GM12873 (cell line): ENCODE measurements around the gene SYT1.

Experiments
- CTCF ChIP-seq: IDR thresholded peaks from 2 replicates; pipeline ENCODE4 v1.5.1; 2012; ENCODE audit warnings: low read depth, mild to moderate bottlenecking, moderate library complexity, low read length, control low read depth; ENCODE audit not compliant: insufficient read depth; ENCODE audit errors: missing control alignments

SYT1 gene

DNA sequence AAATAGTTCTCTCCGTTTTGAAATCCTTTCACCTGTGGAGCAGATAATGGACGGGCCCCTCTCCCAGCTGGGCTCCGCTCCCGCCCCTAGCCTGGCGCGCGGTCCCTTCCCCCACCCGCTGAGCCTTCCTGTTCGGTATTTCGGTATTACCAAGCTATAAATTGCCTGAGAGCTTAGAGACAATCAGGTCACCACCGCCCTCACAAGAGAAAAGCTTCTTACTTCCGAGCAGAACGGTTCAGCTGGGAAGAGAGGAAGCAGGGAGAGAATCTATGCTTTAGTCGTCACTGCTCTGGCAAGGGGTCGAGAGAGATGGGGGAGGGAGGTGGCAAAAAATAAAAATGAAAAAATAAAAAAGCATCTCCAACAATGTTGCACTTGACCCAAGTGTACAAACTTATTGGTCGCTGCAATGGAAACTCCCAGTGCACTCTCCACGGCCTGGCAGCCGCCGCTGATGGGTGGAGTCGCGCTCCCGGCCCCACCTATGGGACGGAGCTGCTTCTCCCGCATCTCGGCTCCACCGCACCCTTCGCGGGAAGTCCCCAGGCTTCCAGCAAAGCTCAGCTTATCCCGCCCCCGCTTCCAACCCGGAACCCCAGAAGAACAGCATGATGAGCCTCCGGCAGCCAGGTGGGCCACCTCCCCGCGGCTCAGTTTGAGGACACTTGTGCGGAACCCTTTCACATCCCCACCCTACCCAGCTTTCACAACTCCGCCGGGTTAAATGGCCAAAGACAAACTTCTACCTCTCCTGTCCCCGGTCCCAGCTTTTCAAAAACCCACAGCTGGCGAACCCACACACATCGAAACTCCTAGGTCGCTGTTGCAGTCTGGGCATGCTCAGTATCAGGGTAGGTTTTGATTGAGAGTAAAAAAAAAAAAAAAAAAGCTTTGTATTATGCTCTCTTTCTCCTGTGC, 832 bp upstream of the SYT1 start:
- no peak for TF ChIP-seq CTCF

- no peak for TF ChIP-seq CTCF
These were observed 393 bp downstream of the SYT1 start for GRCh38 chr12:78864870-78865463.

- no peak for TF ChIP-seq CTCF
These were observed 942 bp downstream of the SYT1 start for GRCh38 chr12:78865516-78865915.

- TF ChIP-seq CTCF = no peak
These were observed 1.9 kb downstream of the SYT1 start for GRCh38 chr12:78866518-78866917.

GRCh38 chr12:78870539-78870938, 6.0 kb downstream of the SYT1 start:
- TF ChIP-seq CTCF = no peak

DNA sequence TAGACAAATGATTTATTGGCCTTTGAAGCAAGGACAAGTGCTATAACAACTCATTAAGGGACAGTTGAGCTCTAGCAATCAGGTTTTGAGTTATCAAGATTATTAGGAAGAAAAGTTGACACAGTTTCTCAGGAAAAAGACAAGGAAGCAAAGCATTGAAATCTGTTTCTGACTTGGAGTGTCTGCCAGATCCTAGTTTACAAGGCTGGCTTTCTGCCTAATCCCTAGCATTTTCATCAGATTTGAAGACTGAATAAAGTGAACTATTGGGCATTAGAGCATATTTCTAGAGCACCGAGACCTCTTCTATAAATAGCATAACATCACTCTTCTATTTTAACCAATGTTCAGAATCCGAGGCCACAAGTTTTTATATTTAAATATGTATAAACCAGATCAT, 7.0 kb downstream of the SYT1 start:
- TF ChIP-seq CTCF = no peak

DNA sequence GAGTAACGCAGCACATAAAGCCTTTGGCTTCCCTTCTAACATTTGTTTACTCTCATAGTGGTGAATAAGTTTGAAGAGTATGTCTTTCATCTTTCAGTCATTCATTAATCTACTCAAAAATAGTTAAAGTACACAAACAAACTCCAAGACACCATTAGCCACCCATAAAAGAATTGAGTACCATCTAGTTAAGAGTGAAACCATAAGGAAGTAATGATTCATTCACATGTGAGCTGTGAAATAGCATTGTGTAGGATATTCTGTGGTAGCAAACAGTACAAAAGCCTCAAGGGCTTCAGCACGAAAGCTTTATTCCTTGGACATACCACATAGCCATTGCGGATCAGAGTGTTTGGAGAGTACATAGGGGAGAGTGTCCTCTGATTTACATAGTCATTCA, 13.9 kb downstream of the SYT1 start:
- TF ChIP-seq CTCF = no peak
